GM12878 (cell line): ENCODE data around the gene SCNN1B. TPM values are rescaled to one million over a fixed set of nuclear protein-coding genes. Genes with fewer than 3 reads are reported as not detected.

Experiments used
- ATAC-seq: fragments of 200-7000 bp; cut with Tn5 transposase; 3 replicates; pipeline ENCODE4 v1.9.1; 2020; ENCODE audit warnings: mild to moderate bottlenecking, moderate library complexity
- BruUV-seq: library from RNA; stranded (reverse); fragments of 400-500 nt; replicated peaks from 2 replicates; lab custom pipeline; 2021; lab: Mats Ljungman, UMichigan
- CTCF ChIA-PET: fragments of 300-600 bp; sonication (Branson Sonifier 250); formaldehyde crosslinking; extraction: SDS; loops from one replicate; lab custom pipeline; 2021; ENCODE audit warnings: inconsistent platforms; lab: Yijun Ruan, JAX
- POLR2A ChIA-PET: fragments of 350-600 bp; formaldehyde crosslinking; extraction: SDS; loops from one replicate; lab custom pipeline; 2021; ENCODE audit warnings: inconsistent platforms; lab: Charles Lee
- RAD21 ChIA-PET: fragments of 300-600 bp; sonication (Branson Sonifier 250); formaldehyde crosslinking; loops from one replicate; lab custom pipeline; 2023; ENCODE audit warnings: antibody characterized with exemption; ENCODE audit not compliant: unreplicated experiment; lab: Charles Lee
- SMC1A ChIA-PET: fragments of 300-600 bp; sonication (Branson Sonifier 250); formaldehyde crosslinking; loops from one replicate; lab custom pipeline; 2023; ENCODE audit not compliant: unreplicated experiment, uncharacterized antibody; lab: Charles Lee
- DNase-seq: peaks from one replicate; pipeline ENCODE4 v3.0.0-alpha.2; 2011; ENCODE audit warnings: low read depth, low spot score
- FAIRE-seq: peaks from 3 replicates; lab custom pipeline; 2011; peaks lifted over from hg19 to GRCh38; lab: Jason Lieb, UNC
- H2AFZ ChIP-seq: 2 replicates; pipeline ENCODE4 v1.6.0; 2011; ENCODE audit warnings: low read depth, low read length, control low read depth; ENCODE audit not compliant: control insufficient read depth
- H3K27ac ChIP-seq: 2 replicates; pipeline ENCODE4 v1.5.1; 2011; ENCODE audit warnings: control low read depth; ENCODE audit not compliant: control insufficient read depth, insufficient read depth
- H3K27me3 ChIP-seq, 2 experiments: replicated peaks in 1 of 2; 2 replicates each; pipeline versions ENCODE4 v1.6.0 to v1.6.1; 2011; ENCODE audit warnings: low read length in 1 of 2; ENCODE audit not compliant: control insufficient read depth in 2 of 2, insufficient read depth in 2 of 2
- H3K36me3 ChIP-seq, 2 experiments: 2 replicates each; pipeline ENCODE4 v1.5.1; 2011; ENCODE audit warnings: low read length in 1 of 2; ENCODE audit not compliant: control insufficient read depth in 2 of 2, insufficient read depth in 2 of 2
- H3K4me1 ChIP-seq: 2 replicates; pipeline ENCODE4 v1.6.1; 2011; ENCODE audit warnings: mild to moderate bottlenecking, low read length, moderate library complexity, mixed read lengths; ENCODE audit not compliant: control insufficient read depth, insufficient read depth
- H3K4me2 ChIP-seq: 2 replicates; pipeline ENCODE4 v1.6.0; 2011; ENCODE audit warnings: control low read depth; ENCODE audit not compliant: control insufficient read depth, insufficient read depth
- H3K4me3 ChIP-seq: fragments of 200-600 bp; sonication (generic); 2 replicates; pipeline ENCODE4 v1.5.1; 2016
- H3K79me2 ChIP-seq: 2 replicates; pipeline ENCODE4 v1.6.0; 2011; ENCODE audit warnings: low read length; ENCODE audit not compliant: control insufficient read depth, insufficient read depth
- H3K9ac ChIP-seq: 2 replicates; pipeline ENCODE4 v1.8.0; 2011; ENCODE audit warnings: low read length, control low read depth, mixed read lengths; ENCODE audit not compliant: control insufficient read depth, insufficient read depth
- H3K9me3 ChIP-seq: replicated peaks from 3 replicates; pipeline ENCODE4 v1.5.1; 2011; ENCODE audit warnings: mild to moderate bottlenecking, low read length; ENCODE audit not compliant: control insufficient read depth, insufficient read depth
- H4K20me1 ChIP-seq: 2 replicates; pipeline ENCODE4 v1.6.0; 2011; ENCODE audit not compliant: control insufficient read depth, insufficient read depth
- CBFB ChIP-seq: IDR thresholded peaks from 2 replicates; pipeline ENCODE4 v1.6.1; 2016; ENCODE audit warnings: antibody characterized with exemption, low read depth
- ELK1 ChIP-seq: IDR thresholded peaks from 2 replicates; pipeline ENCODE4 v1.6.1; 2012; ENCODE audit warnings: low read depth, low read length, improper control_type of control experiment
- JUNB ChIP-seq: IDR thresholded peaks from 2 replicates; pipeline ENCODE4 v1.6.1; 2016; ENCODE audit warnings: antibody characterized with exemption, mild to moderate bottlenecking
- JUND ChIP-seq: IDR thresholded peaks from 2 replicates; pipeline ENCODE4 v1.6.1; 2012; ENCODE audit warnings: low read depth, mild to moderate bottlenecking, low read length, improper control_type of control experiment, moderate library complexity
- MXI1 ChIP-seq: fragments of 150-350 bp; IDR thresholded peaks from 2 replicates; pipeline ENCODE4 v1.6.1; 2011; ENCODE audit warnings: low read depth, mild to moderate bottlenecking, inconsistent platforms, low read length, improper control_type of control experiment
- NR2C1 ChIP-seq: fragments of 450-650 bp; IDR thresholded peaks from 2 replicates; pipeline ENCODE4 v1.6.1; 2017; ENCODE audit warnings: antibody characterized with exemption, mild to moderate bottlenecking, moderate library complexity
- POLR2AphosphoS2 ChIP-seq: IDR thresholded peaks from 2 replicates; pipeline ENCODE4 v1.6.1; 2011; ENCODE audit warnings: low read depth, mild to moderate bottlenecking, low read length, improper control_type of control experiment, moderate library complexity
- POLR2AphosphoS5 ChIP-seq: IDR thresholded peaks from 2 replicates; pipeline ENCODE4 v1.6.1; 2011; ENCODE audit warnings: mild to moderate bottlenecking, low read length, inconsistent platforms
- PRDM15 ChIP-seq: fragments of 450-650 bp; formaldehyde crosslinking; IDR thresholded peaks from 2 replicates; pipeline ENCODE4 v1.4.0; 2020; ENCODE audit warnings: mild to moderate bottlenecking, moderate library complexity
- RAD21 ChIP-seq: IDR thresholded peaks from 2 replicates; pipeline ENCODE4 v1.6.1; 2011; ENCODE audit warnings: mild to moderate bottlenecking, low read depth, low read length, moderate library complexity; ENCODE audit not compliant: insufficient read depth
- RB1 ChIP-seq: fragments of 450-650 bp; formaldehyde crosslinking; IDR thresholded peaks from 2 replicates; pipeline ENCODE4 v1.6.1; 2017; ENCODE audit warnings: mild to moderate bottlenecking, borderline replicate concordance
- RFX5 ChIP-seq: IDR thresholded peaks from 2 replicates; pipeline ENCODE4 v1.6.1; 2011; ENCODE audit warnings: low read depth, low read length, improper control_type of control experiment
- RUNX3 ChIP-seq: IDR thresholded peaks from 2 replicates; pipeline ENCODE4 v1.6.1; 2012; ENCODE audit warnings: low read length, inconsistent platforms
- SIN3A ChIP-seq: IDR thresholded peaks from 2 replicates; pipeline ENCODE4 v1.6.1; 2012; ENCODE audit warnings: low read depth, low read length, improper control_type of control experiment
- SMAD5 ChIP-seq: IDR thresholded peaks from 2 replicates; pipeline ENCODE4 v1.6.1; 2016; ENCODE audit warnings: antibody characterized with exemption, low read depth
- SMC3 ChIP-seq: IDR thresholded peaks from 2 replicates; pipeline ENCODE4 v1.6.1; 2011; ENCODE audit warnings: low read length, improper control_type of control experiment, borderline replicate concordance
- STAT3 ChIP-seq: IDR thresholded peaks from 2 replicates; pipeline ENCODE4 v1.6.1; 2011; ENCODE audit warnings: low read depth, low read length, improper control_type of control experiment
- TAF1 ChIP-seq: IDR thresholded peaks from 2 replicates; pipeline ENCODE4 v1.6.1; 2011; ENCODE audit warnings: mild to moderate bottlenecking, low read depth, low read length, borderline replicate concordance
- TARDBP ChIP-seq: IDR thresholded peaks from 2 replicates; pipeline ENCODE4 v1.6.1; 2016; ENCODE audit warnings: borderline replicate concordance
- ZNF207 ChIP-seq: fragments of 450-650 bp; IDR thresholded peaks from 2 replicates; pipeline ENCODE4 v1.6.1; 2014; ENCODE audit warnings: antibody characterized with exemption, mild to moderate bottlenecking, borderline replicate concordance
- ZNF24 ChIP-seq: fragments of 450-650 bp; IDR thresholded peaks from 2 replicates; pipeline ENCODE4 v1.6.1; 2017; ENCODE audit warnings: antibody characterized with exemption, mild to moderate bottlenecking
- ZNF274 ChIP-seq: IDR thresholded peaks from one replicate; pipeline ENCODE4 v1.8.0; 2011; ENCODE audit not compliant: insufficient read length, insufficient read depth
- WGBS: methylation state at CpG from one replicate; pipeline ENCODE4 v1.1.6; 2016; ENCODE audit warnings: low lambda C conversion rate; ENCODE audit not compliant: insufficient replicate concordance, insufficient coverage; ENCODE audit errors: missing lambda C conversion rate; 5-methylcytosine and 5-hydroxymethylcytosine counted together
- in situ Hi-C: fragments of 300-500 bp; cut with MboI; formaldehyde crosslinking; loops from 9 replicates; pipeline ENCODE4 v1.14.3; 2018; ENCODE audit warnings: mixed read lengths
- intact Hi-C: fragments of 100-400 bp; cut with micrococcal nuclease; formaldehyde crosslinking; loops from one replicate; pipeline ENCODE4 v1.14.2; 2022; ENCODE audit not compliant: unreplicated experiment
- polyA plus RNA-seq, 11 experiments: library from polyadenylated mRNA; depleted of rRNA in 4 of 11; unstranded in 6 of 11; stranded (reverse) in 5 of 11; fragments of >200 nt; fragmentation: Nextera tagmentation in 4 of 11; fragmentation: Illumina TruSeq in 1 of 11; extraction: Ambion mirVana in 4 of 11; extraction: Trizol in 1 of 11; gene quantifications; 1 replicate in 1 of 11; 2 replicates in 10 of 11; pipeline versions ENCODE4 v1.2.1 to v1.2.3, GENCODE V29; 2011 to 2016; ENCODE audit warnings: inconsistent platforms in 2 of 11, missing spikeins in 2 of 11, low read depth in 1 of 11
- total RNA-seq, 4 experiments: library from RNA; depleted of rRNA in 3 of 4; stranded (reverse); fragments of >200 nt in 3 of 4; fragmentation: Illumina TruSeq in 1 of 4; extraction: Trizol in 1 of 4; gene quantifications; 2 replicates each; pipeline versions ENCODE4 v1.2.1 to v1.2.3, GENCODE V29; 2013 to 2021

Gene SCNN1B
- total and polyA plus RNA-seq, 10 of the 15 experiments (the other 5 are each of a cell fraction or from before 2014, with no cell fraction given) = 0.28 to 1.5 (median 0.64) TPM

DNA sequence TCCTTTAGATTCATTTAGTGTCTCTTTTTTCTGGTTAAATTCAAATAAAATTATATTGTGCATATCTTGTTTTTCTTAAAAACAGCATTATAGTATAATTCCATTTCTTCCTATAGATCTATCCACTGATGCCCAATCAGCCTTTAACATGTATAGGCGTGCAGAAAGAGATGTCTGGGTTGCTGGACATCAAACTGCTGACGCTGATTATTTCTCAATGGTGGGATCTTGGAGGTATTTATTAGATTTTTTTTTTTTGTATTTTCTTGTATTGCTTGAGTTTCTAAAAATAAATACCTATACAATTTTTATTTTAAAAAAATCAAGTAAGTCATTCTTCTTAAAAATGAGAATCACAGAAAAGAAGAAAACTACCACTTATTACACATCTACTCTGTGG, 100.0 kb downstream of the SCNN1B start (continued):
- TF ChIP-seq SIN3A (no peak), SMAD5 (no peak), RUNX3 (no peak), STAT3 (no peak), JUND (no peak), POLR2AphosphoS2 (no peak), ZNF24 (no peak)
- TF ChIP-seq, all 136 proteins: peak for 0

DNA sequence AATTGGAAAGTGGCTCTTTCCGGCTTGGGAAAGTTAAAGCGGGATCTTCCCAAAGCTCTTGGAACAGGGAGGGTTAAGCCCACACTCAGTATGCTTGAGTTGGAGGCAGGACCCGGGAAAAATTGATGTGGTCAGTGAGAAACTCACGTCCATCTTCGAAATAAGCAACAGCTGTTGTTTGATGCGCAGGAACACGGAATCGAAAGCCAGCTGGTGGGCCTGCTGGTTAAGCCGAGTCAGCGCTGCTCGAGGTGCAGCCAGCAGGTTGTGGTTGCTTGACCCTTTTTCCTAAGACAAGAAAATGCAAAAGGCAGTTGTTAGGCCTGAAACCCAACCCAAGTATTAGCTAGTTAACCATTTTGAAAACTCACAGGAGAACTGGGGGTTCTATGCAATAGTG, 101.4 kb downstream of the SCNN1B start:
- Histone ChIP-seq H3K79me2 (no peaks in the 10 kb centered on the region), H4K20me1 (no peaks in the 10 kb centered on the region), H3K27me3 (no peaks in the 10 kb centered on the region), H3K9me3 (no peaks in the 10 kb centered on the region), H3K4me2 (no peak overlapping the region), H2AFZ (no peak overlapping the region), H3K9ac (no peak overlapping the region), H3K4me1 (no peaks in the 10 kb centered on the region), H3K27ac (no peak overlapping the region), H3K4me3 (no peak overlapping the region), H3K36me3 (peaks cover 8 to 9% of the 10 kb centered on the region in 2 experiments)
- RAD21 ChIA-PET = no interaction called here
- SMC1A ChIA-PET = interaction anchor here (0.8 to 1.2 kb wide), 3 partner anchors 30 to 220 kb away, joined by 3 read pairs; no protein-coding TSS in a partner anchor
- DNase-seq (no peak), FAIRE-seq (no peak), ATAC-seq (no peak)
- CTCF ChIA-PET = interaction anchor here (1.0 to 1.3 kb wide), 5 partner anchors 11 to 101 kb away, joined by 3 to 4 read pairs (median 3); partner anchors contain the start of gene SCNN1B
- in situ Hi-C loops (no loop called here), intact Hi-C loops (no loop called here)
- no TSS peak for BruUV-seq
- WGBS = 97% methylated on average over 11 of the region's 11 CpGs
- TF ChIP-seq RFX5 (no peak), POLR2AphosphoS5 (no peak), MXI1 (no peak), ZNF274 (no peak), TAF1 (no peak), RAD21 (no peak), RB1 (no peak), JUNB (no peak), NR2C1 (no peak), PRDM15 (CRISPR knock-in tag) (no peak), ZNF207 (no peak), TARDBP (no peak), CBFB (no peak), ELK1 (no peak), SMC3 (no peak)
- POLR2A ChIA-PET = interaction anchor here (1.5 kb wide), 1 partner anchor 11 kb away, joined by 3 read pairs; no protein-coding TSS in a partner anchor
